ENCODE data around the gene THADA.

Gene THADA

GRCh38 chr2:43495727-43496126 is 100.1 kb downstream of the THADA start:
- in situ Hi-C loops (cut with HindIII; ENCODE audit: low sequenced_read_pairs) = no loop called here
- DNase-seq (ENCODE audit: low read depth, low spot score) = peak; percentile 32
- H3K4me3 ChIP-seq (ENCODE audit: low read depth, low read length) = no peak overlapping the region
- TF ChIP-seq CTCF (IDR thresholded peaks at IDR 0.05; ENCODE audit: low read depth, low read length) = no peak

GRCh38 chr2:43493954-43494353 is 101.9 kb downstream of the THADA start:
- H3K4me3 ChIP-seq (ENCODE audit: low read depth, low read length) = no peak overlapping the region
- DNase-seq (ENCODE audit: low read depth, low spot score) = no peak
- TF ChIP-seq CTCF (IDR thresholded peaks at IDR 0.05; ENCODE audit: low read depth, low read length) = no peak
- in situ Hi-C loops (cut with HindIII; ENCODE audit: low sequenced_read_pairs) = no loop called here

GRCh38 chr2:43491065-43491639 is 104.7 kb downstream of the THADA start:
- in situ Hi-C loops (cut with HindIII; ENCODE audit: low sequenced_read_pairs) = no loop called here
- no peak overlapping the region for H3K4me3 ChIP-seq (ENCODE audit: low read depth, low read length)
- DNase-seq (ENCODE audit: low read depth, low spot score) = no peak
- no peak for TF ChIP-seq CTCF (IDR thresholded peaks at IDR 0.05; ENCODE audit: low read depth, low read length)

- TF ChIP-seq CTCF (IDR thresholded peaks at IDR 0.05; ENCODE audit: low read depth, low read length) = no peak
- in situ Hi-C loops (cut with HindIII; ENCODE audit: low sequenced_read_pairs) = no loop called here
- H3K4me3 ChIP-seq (ENCODE audit: low read depth, low read length) = no peak overlapping the region
- no peak for DNase-seq (ENCODE audit: low read depth, low spot score)
Observed at GRCh38 chr2:43490252-43490786, 105.5 kb downstream of the THADA start.

- in situ Hi-C loops (cut with HindIII; ENCODE audit: low sequenced_read_pairs) = no loop called here
Observed at GRCh38 chr2:43488737-43489136, 107.1 kb downstream of the THADA start.

GRCh38 chr2:43486603-43487002 is 109.2 kb downstream of the THADA start:
- in situ Hi-C loops (cut with HindIII; ENCODE audit: low sequenced_read_pairs) = no loop called here
- no peak for TF ChIP-seq CTCF (IDR thresholded peaks at IDR 0.05; ENCODE audit: low read depth, low read length)
- no peak overlapping the region for H3K4me3 ChIP-seq (ENCODE audit: low read depth, low read length)
- DNase-seq (ENCODE audit: low read depth, low spot score) = peak; percentile 10

More at GRCh38 chr2:43488737-43489136, 107.1 kb downstream of the THADA start:
- no peak overlapping the region for H3K4me3 ChIP-seq (ENCODE audit: low read depth, low read length)
- no peak for DNase-seq (ENCODE audit: low read depth, low spot score)
- TF ChIP-seq CTCF (IDR thresholded peaks at IDR 0.05; ENCODE audit: low read depth, low read length) = no peak
